NCI-H146 (cell line): ENCODE measurements around the gene TMEM235.
"Not testable (repeated sequence)": the region's sequence is repeated elsewhere in the genome, so short reads cannot be mapped to it uniquely, and the experiment has no call there.

Source experiments
- DNase-seq: peaks from one replicate; lab custom pipeline; 2025; lab: John Stamatoyannopoulos, UW

The TMEM235 gene

DNA sequence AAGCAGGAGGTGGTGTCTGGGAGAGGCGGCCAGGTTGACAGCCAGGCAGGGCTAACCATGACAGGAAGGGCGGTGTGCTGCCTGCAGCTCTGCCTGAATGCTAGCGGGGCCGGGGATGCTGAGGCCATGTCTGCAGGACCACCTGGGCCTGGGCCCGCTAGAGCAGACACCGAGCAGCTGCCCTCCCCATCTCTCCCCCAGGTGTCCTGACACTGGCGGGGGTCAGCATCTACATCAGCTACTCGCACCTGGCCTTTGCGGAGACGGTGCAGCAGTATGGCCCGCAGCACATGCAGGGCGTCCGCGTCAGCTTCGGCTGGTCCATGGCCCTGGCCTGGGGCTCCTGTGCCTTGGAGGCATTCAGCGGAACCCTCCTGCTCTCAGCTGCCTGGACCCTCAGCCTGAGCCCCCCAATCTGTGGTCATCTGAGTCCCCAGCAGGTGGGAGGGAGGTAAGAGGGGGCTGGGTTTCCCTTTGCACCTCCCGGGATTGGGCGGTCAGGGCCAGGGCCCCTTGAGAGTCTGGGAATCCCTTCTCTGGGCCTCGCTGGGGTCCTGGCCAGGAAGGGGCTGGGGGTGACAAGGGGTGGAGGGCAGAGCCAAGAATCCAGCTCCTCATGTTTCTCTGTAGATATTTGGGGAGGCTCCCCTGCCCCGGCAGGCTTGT is 7.5 kb downstream of the TMEM235 start:
- no peak for DNase-seq

DNA sequence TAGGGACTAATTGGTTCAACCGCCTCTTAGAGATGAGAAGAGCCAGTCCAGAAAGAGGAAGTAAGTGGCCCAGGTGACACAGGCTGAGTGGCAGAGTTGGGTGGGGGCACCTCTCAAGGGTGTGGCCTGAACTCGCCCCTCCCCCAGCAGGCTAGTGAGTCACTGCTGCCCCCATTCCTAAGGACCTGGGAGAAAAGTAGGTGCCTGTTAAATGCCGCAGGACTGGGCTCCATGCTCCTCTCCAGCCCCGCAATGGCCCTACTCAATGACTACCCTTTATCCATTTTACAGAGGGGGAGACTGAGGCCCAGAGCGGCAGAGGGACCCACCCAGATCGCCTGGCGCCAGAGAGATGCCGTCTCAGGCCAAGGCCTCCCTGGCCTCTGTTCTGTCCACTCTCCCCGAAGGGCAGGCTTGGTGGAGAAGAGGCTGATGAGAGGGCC is 8.1 kb downstream of the TMEM235 start:
- no peak for DNase-seq

DNA sequence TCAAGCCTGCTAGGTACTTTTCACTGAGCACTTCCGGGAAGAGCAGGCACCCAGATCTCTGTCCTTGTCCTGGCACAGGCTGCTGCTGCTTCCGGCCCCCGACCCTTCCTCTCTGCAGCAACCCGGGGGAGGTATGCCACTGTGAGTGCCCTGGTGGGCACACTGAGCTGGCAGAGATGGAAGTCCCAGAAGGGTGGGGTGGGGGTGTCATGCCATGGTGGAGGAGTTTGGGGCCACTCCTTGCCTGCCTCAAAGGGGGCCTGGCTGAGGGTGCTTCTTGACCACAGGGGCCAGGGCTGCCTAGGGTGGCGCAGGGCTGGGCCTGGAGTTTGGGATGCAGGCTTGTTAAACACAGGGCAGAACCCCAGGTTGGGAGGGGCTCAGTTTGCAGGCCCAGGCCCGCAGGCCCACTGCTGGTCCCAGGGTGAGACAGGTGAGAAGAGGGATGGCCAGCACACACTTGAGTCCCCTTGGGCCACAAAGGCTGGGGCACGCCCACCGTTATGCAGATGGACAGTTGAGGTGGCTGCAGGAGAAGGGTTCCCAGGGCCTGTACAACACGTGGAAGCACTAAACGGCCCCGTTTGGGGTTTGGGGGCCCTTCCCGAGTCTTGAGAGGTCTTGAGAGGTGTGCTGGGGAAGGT is 8.7 kb downstream of the TMEM235 start:
- DNase-seq: no peak

DNA sequence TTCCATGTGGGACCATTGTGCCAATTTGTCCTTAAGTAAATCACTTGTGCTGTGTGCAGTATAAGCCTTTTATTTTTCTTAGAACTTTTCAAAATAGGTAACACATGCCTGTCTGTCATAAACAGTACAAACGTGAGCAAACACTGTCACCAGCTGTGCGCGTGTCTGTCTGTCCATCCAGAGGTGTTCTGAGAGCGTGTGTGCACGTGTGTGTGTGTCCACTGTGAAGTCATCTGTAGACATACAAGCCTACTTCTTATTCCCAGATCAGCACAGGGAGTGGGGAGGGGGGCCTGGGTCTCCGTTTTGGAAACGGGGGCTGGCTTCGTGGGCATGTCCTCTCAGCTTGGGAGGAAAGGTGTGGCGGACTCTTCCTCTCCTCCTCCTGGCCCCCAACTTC is 9.4 kb downstream of the TMEM235 start:
- no peak for DNase-seq

DNA sequence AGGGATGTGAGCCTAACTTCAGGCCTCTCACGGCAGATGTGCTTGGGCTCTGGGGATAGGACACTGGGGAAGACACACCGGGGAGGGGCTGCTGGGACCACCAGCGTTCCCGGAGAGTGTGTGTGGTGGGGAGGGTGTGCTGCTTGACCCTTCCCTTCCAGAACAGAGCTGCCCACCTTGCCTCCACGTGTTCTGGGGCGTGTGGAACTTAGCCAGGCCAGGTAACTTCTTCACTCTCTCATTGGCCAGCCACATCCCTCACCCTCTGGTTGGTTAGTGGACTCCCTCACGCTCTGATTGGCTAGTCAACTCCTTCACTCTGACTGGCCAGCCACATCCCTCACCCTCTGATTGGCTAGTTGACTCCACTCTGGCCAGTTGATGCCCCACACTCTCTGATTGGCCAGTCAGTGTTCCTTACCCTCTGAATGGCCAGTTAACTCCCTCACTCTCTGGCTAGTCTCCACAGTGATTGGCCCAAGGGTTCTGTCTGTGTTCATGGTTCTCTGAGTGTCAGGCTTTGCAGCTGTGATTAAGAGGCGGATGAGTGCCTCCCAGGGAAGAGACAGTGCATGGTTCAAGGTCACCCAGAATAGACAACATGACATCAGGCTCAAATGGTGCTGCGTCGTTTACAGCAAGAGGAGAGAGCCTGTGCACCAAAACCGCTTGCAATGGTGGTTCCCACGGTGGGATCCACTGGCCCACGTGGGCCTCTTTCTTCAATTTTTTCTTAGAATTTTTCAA is 10.0 kb downstream of the TMEM235 start:
- DNase-seq: peak; percentile 34

DNA sequence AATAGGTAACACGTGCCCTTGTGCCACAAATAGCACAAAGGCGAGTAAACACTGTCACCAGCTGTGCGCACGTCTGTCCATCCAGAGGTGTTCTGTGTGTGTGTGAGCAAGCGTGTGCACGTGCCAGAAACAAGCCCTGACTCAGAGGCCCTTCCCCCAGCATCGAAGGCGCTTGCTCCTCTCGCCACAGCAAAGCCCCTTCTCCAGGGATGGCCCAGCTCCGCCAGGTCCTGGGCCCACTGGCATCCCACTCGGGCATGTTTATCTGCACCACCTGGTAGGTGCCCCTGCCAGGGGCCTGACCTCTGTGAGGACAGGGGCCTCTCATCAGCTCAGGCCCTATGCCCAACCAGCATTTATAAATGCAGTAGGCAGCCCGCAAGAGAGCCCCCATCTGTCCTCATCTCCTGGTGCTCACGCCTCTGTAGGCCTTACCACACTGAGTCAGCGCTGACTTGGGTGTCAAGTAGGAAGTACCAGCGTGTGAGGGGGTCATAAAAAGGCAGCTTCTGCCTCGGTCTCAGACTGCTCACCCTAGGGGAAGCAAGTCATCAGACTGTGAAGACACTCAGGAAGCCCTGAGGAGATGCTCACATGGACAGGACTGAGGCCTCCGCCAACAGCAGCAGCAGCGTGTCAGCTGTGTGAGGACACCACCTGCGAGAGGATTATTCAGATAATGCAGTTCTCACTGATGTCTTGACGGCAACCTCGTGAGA is 10.8 kb downstream of the TMEM235 start:
- DNase-seq: no peak

DNA sequence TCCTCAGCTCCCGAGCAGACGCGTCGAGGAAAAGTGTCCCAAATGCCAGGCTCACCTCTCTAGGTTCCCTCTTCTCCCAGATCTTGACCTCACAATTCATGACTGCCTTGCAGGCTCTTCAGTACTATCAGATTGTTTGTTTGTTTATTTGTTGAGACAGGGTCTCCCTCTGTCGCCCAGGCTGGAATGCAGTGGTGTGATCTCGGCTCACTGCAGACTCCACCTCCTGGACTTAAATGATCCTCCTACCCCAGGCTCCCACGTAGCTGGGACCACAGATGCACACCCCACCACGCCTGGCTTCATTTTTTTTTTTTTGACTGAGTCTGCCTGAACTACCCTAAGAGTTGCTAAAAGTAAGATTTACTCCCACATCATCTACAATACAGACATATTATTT is 15.9 kb downstream of the TMEM235 start:
- no peak for DNase-seq

DNA sequence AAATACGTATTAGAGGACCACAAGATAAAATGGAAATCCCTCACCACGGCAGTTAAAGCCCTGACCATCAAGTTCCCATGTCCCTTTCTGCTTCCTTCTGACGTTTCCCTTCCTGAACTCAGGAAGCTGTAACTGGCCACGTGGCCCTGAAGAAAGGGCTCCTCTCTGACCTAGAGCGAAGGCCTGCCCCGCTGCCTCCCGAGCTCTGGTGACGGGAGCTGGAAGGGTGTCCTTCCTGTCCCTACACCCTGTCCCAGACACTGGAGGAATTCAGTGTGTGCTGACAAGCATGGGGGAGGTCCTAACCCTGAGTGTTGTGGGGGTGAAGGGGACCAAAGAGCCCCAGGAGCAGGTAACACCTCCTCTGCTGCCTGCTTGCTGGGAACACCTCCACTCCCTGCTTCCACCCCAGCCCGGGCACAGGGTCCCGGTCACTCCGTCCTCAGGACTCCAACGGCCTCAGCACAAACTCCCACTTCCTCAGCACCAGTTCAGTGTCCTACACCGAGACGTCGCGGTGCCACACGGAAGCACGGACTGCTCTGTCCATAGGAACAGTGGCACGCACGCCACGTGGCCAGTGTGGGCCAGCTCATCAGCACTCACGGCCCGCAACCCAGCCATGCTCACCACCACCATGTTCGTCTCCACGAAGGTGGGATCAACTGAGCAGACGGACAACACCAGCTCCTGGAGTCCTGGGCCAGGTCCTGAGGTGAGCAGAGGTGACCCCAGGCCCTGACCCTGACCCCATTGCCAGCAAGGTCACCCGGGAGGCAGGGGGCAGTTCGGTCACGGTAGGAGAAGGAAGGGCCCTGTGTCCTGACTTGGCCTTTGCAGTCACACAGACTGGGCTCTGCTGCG is 16.9 kb downstream of the TMEM235 start:
- DNase-seq: no peak

DNA sequence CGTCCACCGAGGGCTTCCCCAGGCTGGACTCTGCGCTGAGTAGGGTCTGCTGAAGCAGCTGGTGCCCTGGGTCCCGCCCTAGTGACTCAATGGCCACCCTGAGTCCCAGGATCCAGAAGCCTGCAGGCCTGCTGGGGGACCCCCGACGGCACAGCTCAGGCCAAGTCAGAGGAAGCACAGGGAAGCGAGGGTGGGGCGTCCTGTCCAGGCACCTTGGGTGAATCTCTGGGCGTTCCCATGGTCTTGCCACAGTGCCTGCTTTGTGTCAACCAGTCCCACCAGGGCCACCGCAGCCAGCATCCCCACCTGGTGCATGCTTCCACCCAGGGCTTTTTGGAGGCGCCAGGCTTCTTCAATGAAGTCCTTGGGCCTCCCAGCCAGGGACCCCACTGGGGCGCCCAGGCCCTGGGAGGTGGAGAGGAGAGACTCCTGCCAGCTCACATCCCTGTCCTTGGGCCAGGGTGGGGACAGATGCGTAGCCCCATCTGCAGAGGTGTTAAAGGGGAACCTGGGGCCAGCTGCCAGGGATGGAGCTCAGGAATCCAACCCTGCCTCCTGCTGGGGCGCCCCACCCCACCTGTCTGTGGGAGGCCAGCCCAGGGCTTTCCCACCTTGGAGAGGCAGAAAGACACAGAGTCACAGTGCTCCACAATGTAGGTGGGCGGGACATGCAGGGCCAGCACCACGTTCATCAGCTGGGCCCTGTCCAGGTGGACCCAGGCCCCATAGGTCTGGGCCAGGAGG is 17.8 kb downstream of the TMEM235 start:
- DNase-seq: no peak

DNA sequence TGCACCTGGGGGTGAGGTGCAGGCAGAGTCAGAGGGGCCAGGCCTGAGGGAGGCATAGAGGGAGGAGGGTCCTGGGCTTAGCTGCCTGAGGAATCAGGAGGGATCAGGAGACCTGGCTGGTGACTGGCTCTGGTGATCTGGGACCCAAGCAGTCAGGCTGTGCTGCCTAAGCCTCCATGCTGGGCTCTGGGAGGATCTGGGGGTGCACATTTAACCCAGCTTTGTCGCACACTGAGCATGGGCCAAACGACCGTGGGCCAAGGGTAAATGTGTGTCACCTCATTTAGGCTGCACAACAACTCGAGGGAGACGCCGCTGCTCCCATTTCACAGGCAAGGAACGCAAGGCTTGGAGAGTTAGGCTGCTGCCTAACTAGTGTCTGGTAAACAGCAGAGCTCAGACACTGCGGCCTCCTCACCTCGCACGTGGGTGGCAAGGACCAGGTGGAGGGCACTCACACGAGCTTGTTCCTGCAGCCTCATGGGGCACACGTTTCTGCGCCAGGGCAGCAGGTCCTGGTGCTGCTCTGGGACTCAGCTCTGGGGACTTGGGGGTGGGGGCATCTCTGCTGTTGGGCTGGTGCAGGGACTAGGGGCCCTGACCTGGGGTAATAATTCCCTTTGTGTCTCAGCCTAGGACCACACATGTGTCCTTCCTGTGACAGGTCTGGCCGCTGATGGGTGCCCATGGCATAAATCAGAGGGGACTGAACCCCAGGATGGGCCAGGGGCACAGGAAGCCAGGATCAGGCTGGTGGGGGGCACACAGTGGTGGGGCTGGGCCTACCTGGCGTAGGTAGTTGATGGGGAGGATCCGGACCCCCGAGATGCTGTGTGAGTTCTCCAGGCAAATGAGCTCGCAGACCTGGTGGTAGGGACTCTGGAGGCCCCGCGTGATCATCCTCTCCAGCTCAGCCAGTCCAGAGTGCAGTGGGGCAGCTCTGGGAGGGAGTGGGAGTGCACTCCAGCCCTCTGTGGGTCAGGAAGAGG is 18.7 kb downstream of the TMEM235 start:
- DNase-seq: no peak

DNA sequence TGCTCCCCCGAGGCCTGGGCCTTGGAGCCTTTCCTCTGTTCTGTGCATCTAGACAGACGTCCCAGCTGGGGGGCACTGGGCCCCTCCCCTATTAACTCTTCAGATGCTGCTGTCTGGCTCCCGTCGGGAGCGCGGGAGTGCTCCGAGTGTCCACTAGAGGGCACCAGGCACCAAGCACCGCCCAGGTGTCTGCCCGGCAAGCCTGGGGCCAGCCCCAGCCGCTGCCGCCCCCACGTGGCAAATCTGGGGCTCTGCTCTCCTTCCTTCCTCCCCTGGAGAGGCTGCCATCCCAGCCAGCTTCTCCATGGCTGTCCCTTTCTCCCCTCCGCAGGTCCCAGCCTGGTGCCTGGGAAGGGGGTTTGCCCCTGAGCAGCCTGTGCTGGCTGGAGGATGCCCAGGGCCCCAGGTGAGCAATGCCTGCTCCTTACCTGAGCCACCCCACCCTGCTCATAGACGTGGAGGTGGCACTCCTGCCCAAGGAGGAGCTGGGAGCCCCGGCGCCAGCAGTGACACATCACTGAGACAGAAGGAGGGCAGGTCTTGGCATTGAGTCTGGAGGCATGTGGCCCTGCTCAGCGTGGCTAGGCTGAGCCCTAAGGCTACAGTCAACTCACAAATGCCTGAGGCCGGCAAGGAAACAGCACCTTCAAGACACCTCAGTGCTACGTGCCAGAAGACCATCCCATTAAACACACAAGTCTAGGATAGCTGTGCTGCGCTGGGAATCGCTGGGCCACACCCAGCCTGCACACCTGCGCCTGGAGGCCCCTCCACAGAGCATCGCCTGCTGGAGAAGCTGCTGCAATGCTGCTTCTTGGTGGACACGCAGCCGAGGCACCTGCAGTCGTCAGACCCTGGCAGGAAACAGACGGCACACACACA is 19.7 kb downstream of the TMEM235 start:
- peak; percentile 83 for DNase-seq

DNA sequence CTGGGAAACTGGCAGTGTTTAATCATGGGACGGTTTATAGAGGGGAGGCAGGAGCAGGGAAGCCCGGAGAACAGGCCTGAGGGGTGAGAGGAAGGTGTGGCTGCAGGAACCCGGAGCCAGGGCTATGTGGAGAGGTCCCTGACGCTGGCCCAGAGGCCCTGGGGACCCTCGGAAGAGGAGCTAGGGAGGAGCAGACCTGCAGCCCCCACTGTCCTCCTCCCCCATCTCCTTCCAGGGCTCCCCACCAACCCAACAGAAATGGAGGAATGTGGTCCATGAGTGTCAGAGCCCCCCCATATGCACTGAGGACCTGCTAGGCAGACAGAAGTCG is 20.3 kb downstream of the TMEM235 start:
- DNase-seq: no peak

DNA sequence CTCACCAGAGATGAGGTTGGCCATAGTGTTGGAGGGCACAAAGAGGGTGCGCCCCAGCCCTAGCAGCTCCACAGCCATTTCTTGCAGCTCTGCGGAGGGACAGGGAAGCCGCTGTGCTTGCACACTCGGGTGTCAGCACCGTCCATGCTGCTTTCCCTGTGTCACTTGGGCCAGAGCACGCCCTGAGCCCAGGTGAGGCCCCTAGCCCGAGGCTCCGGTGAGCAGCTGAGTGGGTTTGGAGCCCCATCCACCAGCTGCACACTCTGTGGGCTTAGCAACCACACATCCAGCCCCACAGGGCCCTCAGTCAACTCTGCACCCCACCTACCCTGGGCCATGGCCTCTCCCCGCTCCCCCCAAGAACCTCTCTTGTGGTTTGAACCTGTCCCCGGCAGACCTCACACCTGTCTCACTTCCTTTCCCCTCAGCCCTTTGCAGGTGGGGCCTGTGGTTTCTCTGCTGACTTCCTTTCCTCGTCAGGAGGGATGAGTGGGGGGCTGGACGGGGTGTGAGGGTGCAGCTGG is 20.7 kb downstream of the TMEM235 start:
- no peak for DNase-seq

DNA sequence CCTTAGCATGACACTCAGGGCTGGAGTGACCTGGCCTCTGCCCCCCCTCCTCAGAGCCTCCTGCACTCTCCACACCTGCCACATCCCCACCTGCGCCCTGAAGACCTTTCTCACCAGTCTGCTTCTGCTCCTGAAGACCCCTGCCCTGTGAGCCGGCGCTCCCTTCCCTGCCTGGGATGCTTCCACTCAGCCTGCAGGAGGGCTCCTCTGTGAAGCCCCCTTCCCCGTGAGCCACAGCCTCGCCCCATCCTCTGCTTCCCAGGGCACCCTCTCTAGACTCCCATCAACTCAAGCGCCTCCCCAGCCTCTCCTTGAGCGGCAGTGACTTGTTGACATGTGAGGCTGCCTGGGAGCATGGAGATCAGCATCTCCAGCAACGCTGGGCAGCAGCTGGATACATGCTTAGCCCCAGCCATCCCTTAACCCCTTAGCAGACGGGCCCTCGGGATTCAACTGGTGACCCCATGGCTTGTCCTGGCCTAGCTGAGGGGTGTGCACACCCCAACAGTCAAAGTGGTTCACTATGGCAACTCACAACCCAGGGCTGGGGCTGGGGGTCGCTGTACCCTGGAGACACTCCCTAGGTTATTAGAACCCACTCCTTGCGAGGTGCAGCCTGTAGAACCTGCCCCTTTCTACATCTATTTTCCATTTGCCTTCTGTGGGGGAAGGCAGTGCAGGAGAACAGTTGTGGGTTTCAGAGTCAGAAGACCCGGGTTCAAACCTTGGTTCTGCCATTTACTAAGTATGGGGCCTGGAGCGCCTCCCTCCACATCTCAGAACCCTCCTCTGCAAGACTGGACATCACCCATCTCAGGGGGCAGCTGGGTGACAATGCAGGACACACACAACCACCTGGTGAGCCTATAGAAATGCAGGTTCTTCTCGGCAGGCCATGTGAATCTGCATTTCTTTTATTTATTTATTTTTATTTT is 21.5 kb downstream of the TMEM235 start:
- DNase-seq: no peak

DNA sequence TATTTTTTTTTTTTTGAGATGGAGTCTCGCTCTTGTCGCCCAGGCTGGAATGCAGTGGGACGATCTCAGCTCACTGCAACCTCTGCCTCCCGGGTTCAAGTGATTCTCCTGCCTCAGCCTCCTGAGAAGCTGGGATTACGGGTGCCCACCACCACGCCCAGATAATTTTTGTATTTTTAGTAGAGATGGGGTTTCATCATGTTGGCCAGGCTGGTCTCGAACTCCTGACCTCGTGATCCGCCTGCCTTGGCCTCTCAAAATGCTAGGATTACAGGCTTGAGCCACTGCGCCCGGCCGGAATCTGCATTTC is 22.2 kb downstream of the TMEM235 start:
- not testable (repeated sequence) for DNase-seq

DNA sequence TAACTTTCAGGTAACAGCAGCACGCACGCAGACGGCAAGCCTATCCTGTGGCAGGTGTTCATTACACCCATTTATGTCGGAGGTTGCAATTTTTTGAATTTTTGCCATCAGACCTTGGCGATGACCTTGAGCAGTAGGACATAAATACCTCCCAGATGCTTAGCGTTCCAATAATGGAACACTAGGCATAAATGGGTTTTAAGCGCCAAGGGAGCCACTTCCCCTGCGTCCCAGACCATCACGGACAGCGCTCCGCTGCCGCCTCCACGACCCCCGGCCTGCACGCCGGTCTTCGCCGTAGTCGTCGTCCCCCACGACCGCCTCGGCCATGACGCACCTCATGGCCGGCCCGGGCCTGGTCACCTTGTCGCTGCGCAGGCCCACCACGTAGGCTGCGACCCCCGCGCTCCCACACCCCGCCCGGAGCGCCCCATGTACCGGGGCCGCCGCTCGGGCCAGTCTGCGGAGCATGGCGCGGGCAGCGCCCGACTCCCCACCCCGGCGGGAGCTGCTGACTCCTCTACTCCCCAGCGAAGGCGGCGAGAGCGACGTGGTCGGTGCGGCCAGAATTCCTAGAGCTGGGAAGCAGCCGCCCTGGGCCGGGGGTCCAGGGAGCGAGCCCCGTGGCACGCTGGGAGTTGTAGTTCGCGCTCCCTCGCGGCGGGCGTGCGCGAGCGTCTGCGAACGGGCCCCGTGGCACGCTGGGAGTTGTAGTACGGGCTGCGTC is 22.7 kb downstream of the TMEM235 start:
- DNase-seq: peak; percentile 88
